ENCODE data around the gene PTPN14.

Gene PTPN14

DNA sequence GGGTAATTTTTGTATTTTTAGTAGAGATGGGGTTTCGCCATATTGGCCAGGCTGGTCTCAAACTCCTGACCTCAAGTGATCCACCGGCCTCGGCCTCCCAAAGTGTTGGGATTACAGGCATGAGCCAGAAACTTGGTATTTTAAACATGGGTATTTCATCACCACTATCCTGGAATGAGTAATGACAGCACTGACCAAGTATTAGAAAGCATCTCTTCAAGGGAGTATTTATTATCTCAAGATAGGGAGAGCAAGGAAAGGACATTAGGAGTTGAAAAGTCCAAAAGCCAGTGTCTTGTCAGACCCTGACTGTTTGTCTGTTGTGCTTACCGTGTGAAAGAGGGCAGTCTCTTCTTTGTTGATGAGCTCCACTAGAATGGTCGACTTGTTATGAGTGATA lies 156.8 kb downstream of the PTPN14 start:
- peak; percentile 76 for DNase-seq (ENCODE audit: low read depth)

DNA sequence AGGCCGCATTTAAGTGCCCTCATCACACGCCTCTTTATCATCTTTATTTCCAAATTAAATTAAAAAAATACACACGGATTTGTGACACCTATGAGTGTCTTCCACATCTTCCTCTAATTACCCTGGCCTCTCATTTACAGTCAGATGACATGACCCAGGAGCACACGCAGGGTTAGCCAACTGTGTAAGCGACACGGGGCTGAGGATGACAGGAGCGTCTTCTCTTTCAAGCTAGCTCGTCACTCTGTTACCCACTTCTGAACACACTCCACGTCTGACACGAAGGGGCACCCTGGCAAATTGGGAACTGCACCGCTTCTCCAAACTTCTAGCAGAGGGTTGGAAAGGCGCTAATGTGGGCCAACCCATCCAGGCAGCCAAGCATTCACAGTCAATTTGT lies 158.3 kb downstream of the PTPN14 start:
- no peak for DNase-seq (ENCODE audit: low read depth)

DNA sequence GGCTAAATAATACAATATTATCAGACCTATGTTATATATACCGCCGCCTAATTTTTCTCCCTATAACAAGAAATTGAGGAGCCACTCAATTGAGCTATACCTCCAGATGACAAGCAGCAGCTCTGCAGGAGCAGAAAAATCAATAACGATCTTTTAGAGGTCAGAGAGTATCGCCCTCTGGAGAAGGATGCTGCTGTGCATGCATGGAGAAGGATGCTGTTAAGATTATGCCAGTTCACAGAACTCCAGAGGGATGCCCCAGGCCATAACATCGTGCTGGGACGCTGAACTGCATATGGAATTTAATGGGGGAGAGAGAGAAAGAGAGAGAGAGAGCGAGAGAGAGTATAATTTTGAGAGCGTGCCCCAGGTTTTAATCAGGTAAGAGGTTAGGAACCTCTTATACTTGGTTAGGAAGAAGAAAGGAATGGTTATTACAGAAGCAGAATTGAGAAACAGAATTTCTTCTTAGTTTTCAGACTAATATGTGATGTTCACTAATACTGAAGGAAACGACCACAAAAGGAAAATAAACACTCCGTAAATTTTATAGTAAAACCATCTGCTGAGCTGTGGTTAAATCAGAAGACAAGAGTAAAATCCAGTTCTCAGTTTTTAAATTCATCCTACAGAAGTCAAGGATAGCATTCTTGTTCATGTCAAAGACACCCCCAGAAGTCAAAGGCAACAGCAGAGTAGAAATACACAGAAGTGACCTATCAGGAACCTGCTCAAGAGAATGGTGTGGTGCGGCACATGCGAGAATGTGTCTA lies 159.3 kb downstream of the PTPN14 start:
- DNase-seq (ENCODE audit: low read depth), result peak; percentile 61

DNA sequence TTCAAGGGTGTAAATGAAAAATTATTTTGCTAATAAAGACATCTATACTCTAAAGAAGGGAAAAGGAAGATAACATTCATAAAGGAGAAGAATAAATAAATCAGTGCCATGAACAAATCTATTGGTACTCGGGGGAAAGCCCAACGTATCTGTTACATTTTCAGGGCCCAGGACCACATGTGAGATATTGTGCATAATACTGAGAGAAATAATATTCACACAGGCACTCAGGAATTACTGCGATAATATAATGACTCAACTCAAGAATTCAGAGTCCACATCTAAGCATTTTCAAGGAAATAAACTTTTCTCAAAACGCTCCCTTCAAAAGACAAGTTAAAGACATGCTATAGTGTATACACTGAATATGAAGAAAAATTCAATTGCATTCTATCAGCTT lies 161.7 kb downstream of the PTPN14 start:
- DNase-seq (ENCODE audit: low read depth), result no peak

DNA sequence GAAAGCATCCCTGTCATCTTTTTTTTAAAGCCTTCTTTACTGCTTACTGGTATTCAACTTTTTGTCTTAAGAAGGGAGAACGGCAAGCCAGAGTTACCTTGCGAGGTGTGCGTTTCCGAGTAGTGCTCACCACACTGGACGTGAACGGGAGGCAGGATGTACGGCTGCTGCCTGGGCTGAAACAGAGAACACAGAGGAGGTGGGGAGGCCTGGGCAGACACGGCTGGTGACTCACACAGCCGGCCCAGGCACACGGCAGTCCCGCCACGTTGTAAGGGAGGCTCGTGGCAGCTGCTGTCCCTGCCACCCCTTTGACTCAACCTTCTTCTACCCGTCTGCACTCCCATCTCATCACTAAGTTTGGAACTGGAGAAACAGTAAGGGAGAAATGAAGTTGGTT lies 164.7 kb downstream of the PTPN14 start:
- no peak for DNase-seq (ENCODE audit: low read depth)

DNA sequence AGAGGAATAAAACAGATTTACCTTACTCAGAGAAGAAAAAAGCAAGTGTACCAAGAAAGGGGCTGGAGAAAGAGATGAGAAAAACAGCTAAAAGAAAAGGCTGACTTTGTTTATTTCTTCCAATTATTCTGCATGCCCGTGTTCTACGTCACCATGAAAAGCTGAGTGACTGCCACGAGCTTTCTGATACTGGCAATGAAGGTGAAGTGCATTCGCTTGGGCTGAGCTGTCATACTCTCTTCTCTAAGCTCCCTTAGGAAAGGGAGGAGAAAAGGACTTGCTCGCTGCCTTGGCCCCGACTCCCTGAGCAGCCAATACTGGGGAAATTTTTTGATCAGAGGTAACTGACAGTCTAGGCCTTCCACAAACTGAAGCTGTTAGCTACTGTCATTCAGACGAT lies 165.1 kb downstream of the PTPN14 start:
- no peak for DNase-seq (ENCODE audit: low read depth)

DNA sequence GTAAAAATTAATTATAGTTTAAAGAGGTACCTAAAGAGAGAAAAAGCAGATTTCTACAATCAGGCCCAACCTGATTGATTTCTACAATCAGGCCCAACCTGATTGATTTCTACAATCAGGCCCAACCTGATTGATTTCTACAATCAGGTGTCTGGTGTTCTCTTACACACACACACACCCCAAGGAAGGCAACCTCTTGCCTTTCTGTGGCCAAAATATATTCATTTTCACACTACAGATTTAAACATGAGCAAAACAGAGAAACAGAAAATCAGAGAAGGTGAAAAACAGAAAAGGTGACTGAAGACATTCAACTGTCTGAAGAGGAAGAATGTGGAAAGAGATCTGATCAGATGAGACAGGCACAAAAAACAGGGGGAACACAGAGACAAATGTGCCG lies 166.0 kb downstream of the PTPN14 start:
- DNase-seq (ENCODE audit: low read depth), result no peak

DNA sequence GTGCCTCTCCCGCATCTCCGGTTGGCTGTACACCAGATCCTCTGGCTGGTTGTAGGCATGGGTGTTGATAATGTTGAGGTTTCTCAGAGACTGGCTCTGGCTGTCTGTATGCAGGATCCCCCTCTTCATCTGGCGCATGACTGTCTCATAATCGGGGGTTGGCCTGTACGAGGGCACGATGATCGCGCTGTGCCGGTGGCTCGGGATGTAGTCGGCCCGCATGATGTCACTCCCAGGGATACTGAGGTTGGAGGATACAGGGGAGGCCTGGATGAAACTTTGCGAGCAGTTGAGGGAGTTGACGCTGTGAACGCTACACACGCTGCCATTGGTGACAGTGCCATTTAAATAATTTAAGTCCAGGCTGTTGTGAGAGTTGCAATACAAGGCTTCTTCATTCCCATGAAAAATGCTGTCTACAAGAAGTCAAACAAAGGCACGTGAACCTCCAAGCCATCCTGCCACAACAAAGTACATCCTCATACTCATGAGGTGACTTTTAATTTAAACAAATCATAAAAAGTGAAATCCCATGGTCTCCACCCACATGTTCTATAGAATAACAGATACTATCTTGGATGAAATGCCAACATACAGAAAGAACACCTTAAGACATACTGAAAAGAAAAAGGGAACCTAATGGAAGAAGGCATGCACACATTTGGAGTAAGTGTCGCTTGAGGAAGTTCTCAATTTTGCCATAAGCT lies 166.9 kb downstream of the PTPN14 start:
- no peak for DNase-seq (ENCODE audit: low read depth)

DNA sequence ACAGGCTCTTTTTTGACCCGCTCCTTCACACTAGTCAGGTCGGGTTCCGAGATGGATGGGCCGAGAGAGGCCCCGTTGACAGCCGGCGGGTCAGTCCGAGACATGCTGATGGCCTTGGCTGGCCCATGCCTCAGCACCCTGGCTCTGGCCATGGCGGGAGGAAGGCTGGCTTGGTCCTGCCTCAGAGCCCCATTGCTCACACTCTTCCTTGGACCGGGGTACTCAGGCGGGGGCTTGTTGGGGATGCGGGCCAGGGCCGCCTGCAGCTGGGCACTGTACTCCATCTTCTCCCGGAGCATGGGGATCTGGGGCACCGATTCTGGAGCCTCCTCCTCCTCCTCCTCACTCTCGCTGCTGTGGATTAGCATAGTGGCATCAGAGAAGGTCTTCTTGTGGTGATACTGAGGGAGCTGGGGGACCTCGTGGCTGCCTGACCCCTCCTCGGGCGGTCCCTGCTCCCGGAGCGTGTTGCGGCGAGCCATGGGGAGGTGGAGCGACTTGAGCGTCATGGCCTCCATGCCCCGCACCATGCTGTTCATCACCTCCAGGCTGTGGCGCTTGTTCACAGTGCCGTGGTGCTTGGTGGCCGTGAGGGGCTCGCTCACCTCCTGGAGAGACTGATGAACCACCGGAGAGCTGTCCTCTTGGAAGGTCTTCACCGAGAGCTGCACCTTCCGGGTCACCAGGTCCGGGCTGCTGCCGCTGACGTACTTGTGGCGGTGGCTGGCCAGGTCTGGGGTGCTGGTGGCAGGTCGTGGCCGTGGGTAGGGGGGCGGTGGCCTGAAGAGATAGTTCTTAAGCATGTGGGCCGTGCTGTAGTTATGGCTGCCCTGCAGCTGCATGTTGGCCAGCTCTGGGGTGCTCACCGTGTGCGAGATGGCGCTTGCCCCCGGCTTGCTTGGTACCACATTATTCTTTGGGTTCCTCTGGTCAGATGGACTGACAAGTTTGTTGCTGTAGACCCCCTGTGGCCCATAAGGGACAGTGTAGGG lies 167.7 kb downstream of the PTPN14 start:
- no peak for DNase-seq (ENCODE audit: low read depth)

DNA sequence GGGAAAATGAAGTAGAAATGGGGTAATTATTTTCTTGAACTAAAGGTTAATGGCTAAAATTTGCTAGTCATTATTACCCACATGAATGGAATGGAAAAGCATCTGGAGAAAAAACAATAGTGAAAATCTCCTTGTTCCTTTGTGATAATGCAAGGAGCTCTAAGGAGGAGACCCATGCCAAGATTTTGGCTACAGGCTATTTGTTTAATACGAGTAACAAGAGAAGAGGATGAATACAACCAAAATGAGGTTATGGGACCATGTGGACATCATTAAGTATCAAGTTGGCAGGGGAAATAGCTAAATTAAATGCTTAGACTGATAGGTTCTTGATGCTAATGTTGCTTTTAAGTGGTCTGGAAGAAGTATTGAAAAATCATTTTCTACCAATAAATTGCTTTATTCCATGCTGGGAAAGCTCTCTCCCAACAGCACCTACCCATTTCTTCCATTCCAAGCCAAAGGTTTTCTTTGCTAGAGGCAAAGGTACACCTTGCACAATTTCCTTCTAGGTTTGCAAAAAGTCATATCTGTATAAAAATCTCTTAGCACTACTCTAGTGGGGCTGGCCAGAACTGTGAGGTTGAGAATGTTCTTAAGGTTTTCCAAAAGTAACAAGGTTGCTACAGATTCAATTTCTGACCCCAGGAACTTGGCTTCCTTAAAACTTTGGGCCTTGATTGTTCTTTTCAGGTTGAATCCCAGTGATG lies 170.3 kb downstream of the PTPN14 start:
- peak; percentile 66 for DNase-seq (ENCODE audit: low read depth)

DNA sequence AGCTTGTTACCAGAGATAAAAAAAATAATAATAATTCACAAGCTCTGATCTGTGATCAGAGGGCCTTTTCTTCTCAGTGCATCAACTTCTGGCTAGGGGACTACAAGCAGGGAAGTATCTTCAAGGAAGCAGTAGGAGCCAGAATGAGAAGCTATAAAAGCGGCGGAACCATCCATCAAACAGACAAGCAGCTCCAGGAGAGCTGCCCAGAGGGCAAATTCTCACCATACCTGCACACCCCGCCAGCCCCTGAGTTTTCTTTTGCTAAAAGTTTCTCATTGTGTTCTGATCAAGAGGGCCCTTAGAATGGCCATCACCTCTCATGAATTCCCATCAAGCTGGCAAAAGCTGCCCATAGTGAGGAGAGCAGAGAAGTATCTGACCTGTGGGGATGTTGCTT lies 171.0 kb downstream of the PTPN14 start:
- no peak for DNase-seq (ENCODE audit: low read depth)

DNA sequence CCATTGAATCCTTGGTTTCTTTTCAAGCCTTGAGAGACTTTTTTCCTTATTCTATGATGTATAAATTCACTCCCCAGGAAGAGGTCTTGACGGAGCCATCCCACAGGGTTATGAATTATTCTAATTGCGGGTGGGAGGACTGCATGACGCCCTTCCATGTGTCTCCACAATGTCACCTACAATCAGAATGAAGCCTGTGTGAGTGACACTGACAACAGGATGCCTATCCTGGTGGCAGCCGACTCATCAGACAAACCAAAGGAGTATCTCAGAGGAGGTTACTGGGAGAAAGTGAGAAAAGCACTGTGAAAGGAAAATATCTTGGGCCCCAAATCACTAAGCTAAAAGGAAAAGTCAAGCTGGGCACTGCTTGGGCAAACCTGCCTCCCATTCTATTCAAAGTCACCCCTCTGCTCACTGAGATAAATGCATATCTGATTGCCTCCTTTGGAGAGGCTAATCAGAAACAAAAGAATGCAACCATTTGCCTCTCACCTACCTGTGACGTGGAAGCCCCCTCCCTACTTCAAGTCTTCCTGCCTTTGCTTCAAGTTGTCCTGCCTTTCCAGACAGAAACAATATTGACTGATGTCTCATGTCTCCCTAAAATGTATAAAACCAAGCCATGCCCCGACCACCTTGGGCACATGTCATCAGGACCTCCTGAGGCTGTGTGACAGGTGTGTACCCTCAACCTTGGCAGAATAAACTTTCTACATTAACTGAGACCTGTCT lies 172.0 kb downstream of the PTPN14 start:
- no peak for DNase-seq (ENCODE audit: low read depth)

DNA sequence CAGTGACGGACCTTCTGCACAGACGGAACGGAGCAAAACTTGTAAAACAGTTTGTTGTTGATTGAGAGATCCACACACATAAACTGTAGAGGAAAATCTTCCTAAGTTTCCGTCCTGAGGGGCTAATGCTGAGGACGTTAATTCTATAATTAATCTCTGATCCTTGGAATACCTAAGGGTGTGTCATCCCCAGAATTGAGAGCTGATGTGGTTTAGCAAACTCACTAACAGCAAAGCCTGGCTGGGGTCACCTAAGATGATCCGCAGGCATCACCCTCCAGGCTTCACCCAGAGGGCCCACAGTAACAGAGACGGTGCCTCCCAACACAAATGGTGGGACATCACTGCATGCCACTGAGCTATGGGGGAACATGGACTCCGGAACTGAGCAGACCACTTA lies 172.9 kb downstream of the PTPN14 start:
- no peak for DNase-seq (ENCODE audit: low read depth)

DNA sequence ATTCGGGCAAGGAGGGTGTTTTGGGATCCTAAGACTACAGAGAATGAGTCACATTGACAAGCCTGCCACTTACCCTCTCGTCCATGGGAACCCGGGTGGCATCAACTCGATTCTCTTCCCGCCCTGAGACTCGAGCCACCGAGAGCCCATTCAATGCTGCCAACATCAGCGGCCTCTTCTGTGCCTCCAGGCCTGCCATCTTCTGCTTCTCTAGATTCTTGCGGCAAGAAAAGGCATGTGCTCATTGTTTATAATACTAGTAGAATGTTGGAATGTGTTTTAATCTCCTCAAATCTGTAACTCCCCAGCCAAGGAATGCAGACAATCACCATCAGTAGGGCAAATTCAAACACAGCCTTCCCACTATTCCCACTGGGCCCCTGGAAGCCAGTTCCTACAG lies 173.5 kb downstream of the PTPN14 start:
- peak; percentile 82 for DNase-seq (ENCODE audit: low read depth)

DNA sequence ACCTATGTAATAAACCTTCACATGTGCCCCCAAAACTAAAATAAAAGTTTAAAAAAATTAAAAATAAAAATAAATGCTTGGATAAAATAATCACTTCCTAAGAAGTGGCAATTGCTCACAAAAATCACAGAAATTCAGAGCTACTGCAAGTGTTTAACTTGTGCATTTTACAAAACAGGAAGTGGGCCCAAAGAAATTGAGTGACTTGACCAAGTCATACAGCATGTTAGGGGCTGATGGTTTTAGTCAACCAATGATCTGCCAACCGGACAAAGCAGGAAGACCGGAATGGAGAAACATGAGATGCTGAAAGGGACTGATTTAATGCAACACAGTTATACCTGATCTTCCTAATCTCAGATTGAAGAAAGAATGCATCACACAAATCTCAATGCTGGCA lies 173.9 kb downstream of the PTPN14 start:
- DNase-seq (ENCODE audit: low read depth), result no peak

DNA sequence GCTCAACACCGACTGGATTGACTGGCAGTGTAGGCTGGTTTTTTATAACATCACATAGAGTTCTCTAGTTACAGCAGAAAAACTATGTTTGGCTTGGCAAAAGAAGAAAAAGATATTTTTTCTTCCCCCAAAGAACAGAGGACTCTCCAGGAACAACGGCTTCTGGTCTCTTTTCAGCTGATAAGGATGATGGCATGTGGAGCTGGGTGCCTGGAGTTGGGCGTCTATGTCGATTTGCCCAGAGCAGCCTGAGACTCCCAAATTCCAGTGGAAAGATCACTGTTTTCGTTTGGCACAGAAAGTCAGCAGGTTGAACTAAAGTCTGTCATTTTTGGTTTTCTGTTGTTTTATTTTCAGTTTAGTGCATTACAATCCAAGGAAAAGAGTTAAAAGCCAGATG lies 179.3 kb downstream of the PTPN14 start:
- DNase-seq (ENCODE audit: low read depth), result no peak

DNA sequence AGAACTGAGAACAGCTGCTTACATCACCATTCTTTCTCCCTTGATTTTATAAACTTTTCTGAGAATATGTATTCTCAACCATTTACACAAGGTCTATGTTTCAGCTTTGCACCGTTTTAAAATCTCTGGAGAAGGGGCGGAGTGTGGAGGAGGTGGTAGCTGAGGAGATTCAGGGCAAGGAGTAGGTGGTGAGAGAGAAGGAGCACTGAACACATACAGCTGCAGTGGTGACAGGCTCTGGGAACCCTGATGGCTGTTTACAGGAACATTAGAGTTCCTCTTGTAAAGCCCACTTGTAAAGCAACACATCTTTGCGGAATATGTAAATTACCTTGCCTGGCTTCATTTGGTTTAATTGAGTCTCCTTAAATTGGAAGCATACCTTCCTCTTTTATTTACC lies 180.8 kb downstream of the PTPN14 start:
- DNase-seq (ENCODE audit: low read depth), result no peak

DNA sequence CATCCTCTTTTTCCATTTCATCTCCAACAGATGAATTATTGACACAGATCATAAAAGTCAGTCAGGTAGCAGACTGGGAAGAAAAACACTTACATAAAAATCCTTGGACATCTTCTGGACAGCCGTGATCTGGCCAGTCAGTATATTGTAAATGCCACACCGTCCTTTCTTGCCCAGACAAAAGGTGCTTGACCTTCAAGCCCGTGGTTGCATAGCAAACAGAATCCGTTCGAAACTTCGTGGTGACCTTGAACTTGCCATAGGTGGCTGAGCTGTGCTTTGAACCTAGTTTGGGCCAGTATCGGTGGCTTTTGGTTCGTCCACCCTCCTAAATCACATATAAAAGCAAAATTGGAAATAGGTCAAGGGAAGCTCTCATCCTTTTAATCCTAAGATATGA lies 182.0 kb downstream of the PTPN14 start:
- no peak for DNase-seq (ENCODE audit: low read depth)

DNA sequence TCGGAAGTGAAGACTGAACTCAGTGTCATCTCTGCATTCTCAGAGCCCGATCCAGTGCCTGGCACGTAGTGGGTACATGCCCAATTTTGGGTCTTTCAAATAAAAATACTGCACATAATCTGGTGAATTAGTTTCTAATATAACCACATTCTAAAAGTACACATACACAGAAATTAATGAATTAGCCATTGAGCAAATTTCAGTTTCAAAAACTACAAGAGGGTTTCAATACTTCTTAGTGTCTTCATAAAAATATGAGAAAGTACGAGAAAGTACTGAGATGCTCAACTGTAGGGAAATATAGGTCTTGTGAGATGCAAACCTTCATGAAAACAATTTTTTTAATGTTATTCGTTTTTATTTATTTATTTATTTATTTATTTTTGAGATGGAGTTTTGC lies 183.6 kb downstream of the PTPN14 start:
- no peak for DNase-seq (ENCODE audit: low read depth)

DNA sequence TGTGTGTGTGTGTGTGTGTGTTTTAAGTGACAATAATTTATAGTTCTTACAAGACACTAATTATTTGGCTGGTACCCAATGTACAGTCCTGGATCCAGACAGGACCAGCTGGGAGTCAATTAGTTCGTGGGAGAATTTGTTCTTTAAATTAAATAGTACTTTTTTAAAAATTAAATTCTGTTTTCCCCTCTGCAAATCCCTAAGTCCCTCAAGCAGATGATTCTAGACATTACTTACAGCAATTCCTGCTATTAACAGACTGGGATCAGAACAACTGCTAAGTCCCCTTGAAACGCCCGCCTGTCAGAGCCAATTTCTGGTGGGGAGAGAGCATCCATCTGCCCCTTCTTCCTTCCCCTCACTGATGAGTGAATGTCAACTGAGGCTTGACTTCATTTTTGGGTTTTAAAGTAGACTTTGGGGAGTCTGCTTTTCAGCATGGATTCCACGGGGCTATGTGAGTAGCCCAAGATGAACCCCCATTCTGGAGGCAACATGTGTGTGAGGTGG lies 186.6 kb downstream of the PTPN14 start:
- DNase-seq (ENCODE audit: low read depth), result no peak

DNA sequence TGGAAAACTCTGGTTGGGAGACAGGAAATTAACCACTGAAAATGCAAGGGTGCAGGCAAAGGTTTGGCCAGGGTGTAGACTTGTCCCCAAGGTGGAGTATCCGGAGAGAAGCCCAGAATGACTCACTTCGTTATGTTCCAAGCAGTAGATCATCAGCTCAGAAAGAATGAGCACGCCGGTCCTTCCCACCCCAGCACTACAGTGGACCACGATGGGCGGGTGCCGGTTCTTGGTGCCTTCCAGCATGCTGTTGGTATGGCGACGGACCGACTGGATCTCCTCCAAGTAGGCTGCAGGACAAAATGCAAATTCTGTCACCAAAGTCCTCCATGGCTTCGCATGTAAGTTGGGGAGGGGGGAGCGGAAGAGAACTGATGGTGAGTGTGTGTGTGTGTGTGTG lies 187.0 kb downstream of the PTPN14 start:
- no peak for DNase-seq (ENCODE audit: low read depth)
